ENCODE data around the gene PML. TPM values are rescaled to one million over a fixed set of nuclear protein-coding genes. Genes with fewer than 3 reads are reported as not detected.

The PML gene
- total RNA-seq, 1 experiment from 2014 or later = 24.6 TPM

DNA sequence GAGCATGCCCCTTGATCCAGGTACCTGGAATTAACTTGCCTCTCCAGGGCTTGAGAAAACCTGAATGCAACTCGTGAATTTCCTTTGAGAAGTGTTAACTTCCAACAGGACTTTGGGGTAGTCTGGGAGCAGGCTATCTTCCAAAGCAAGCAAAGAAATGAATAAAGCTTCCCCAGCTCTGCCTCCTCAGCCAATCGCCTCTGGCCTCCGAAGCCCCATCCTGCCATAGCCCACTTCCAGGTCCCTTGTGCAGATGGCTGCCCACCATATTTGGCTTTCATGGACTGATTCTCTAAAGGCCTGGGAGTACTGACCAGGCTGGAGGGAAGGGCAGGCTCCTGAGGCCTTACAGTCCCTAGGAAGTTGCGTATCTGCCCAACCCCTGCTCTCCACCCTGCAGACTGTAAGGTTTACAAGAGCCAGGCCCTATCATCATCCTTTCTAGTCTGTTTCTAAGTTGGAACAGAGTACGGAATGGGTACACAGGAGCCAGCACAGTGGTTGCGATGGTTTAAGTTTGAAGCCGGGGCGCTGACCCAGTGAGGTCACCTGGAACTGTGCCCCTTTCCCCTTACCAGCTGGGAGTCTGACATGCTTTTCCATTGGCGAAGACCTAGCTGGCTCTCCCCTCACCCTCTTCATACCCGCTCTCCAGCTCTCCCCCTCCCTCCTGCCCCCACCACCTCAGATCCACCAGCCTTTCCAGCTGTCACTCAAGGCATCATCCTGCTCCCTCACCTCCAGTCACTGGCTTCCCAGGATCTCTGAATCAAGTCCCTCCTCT is 1.1 kb upstream of the PML start:
- no peak overlapping the region for H3K14ac ChIP-seq (ENCODE audit: insufficient read depth, low read length)
- no peaks in the 10 kb centered on the region for H3K4me1 ChIP-seq (ENCODE audit: insufficient read depth, low read length)
- no peaks in the 10 kb centered on the region for H3K9me3 ChIP-seq (ENCODE audit: control insufficient read depth, low read depth, low read length)
- H2BK5ac ChIP-seq (ENCODE audit: insufficient read length, low read length) = no peak overlapping the region
- H3K27me3 ChIP-seq (ENCODE audit: insufficient read depth, low read length) = no peaks in the 10 kb centered on the region
- Mint-ChIP-seq H3K27me3 (ENCODE audit: low read depth) (peaks cover 16% of the 10 kb centered on the region), H3K36me3 (ENCODE audit: insufficient read depth in 1 of 3, low read depth in 3 of 3) (peaks cover 0 to 3% (median 3%) of the 10 kb centered on the region in 3 experiments; a peak in 4 of 7 replicates), H3K4me3 (peak overlapping the region; percentile 90 to 93), H3K9me3 (no peaks in the 10 kb centered on the region; a peak in 1 of 5 replicates), H3K4me1 (peaks cover 21 to 28% of the 10 kb centered on the region in 2 experiments), H3K27ac (no peak overlapping the region)
- H4K5ac ChIP-seq (ENCODE audit: insufficient read length, low read depth, low read length) = no peak overlapping the region
- TF ChIP-seq, protein P1, sequence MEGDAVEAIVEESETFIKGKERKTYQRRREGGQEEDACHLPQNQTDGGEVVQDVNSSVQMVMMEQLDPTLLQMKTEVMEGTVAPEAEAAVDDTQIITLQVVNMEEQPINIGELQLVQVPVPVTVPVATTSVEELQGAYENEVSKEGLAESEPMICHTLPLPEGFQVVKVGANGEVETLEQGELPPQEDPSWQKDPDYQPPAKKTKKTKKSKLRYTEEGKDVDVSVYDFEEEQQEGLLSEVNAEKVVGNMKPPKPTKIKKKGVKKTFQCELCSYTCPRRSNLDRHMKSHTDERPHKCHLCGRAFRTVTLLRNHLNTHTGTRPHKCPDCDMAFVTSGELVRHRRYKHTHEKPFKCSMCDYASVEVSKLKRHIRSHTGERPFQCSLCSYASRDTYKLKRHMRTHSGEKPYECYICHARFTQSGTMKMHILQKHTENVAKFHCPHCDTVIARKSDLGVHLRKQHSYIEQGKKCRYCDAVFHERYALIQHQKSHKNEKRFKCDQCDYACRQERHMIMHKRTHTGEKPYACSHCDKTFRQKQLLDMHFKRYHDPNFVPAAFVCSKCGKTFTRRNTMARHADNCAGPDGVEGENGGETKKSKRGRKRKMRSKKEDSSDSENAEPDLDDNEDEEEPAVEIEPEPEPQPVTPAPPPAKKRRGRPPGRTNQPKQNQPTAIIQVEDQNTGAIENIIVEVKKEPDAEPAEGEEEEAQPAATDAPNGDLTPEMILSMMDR (conservative IDR thresholded peaks at IDR 0.05) = no peak
- no peak overlapping the region for H2BK15ac ChIP-seq (ENCODE audit: low read depth, low read length)
- no peak overlapping the region for H2BK12ac ChIP-seq (ENCODE audit: insufficient read length, low read depth, low read length)
- no peak overlapping the region for H3K56ac ChIP-seq (ENCODE audit: insufficient read length, low read depth, low read length)
- H2BK120ac ChIP-seq (ENCODE audit: low read depth, low read length, poor library complexity, severe bottlenecking) = no peak overlapping the region
- no peaks in the 10 kb centered on the region; the same call in 1 of the 2 replicates for H3K79me2 ChIP-seq (ENCODE audit: insufficient read depth, low read length)
- no peak overlapping the region for H2BK20ac ChIP-seq (ENCODE audit: low read depth, low read length, poor library complexity, severe bottlenecking)
- no peak overlapping the region for H3K23ac ChIP-seq (ENCODE audit: insufficient read length, low read depth, low read length)
- no peak overlapping the region for H3K4ac ChIP-seq (ENCODE audit: low read depth, low read length)
- peaks cover 3% of the 10 kb centered on the region for H3K79me1 ChIP-seq (ENCODE audit: insufficient read depth, low read depth, low read length, poor library complexity, severe bottlenecking)
- no peak for DNase-seq
- no peak overlapping the region for H3K27ac ChIP-seq (ENCODE audit: insufficient read length, low read depth, low read length)
- H3K9ac ChIP-seq (ENCODE audit: extremely low read depth, insufficient read length, low read length) = no peak overlapping the region
- H2AK5ac ChIP-seq (ENCODE audit: insufficient read length, low read length) = no peak overlapping the region
- H4K8ac ChIP-seq (replicated peaks; ENCODE audit: insufficient read length, low read depth, low read length) = no peak overlapping the region
- no peak overlapping the region for H2AFZ ChIP-seq (ENCODE audit: low read length)
- no peak overlapping the region for H4K91ac ChIP-seq (ENCODE audit: insufficient read length, low read depth, low read length)
- H3T11ph ChIP-seq (ENCODE audit: low read length) = no peak overlapping the region
- peak overlapping the region; percentile 48 for H3K4me2 ChIP-seq (ENCODE audit: insufficient read depth, insufficient read length, low read length)
- H4K20me1 ChIP-seq (ENCODE audit: control insufficient read depth, insufficient read depth, insufficient read length) = no peaks in the 10 kb centered on the region
- WGBS (ENCODE audit: extremely low coverage, insufficient read length, low lambda C conversion rate) = no CpG with 5 or more reads among the region's 10 CpGs
- no peak overlapping the region for H3K18ac ChIP-seq (ENCODE audit: insufficient read length, low read depth, low read length)
- H3K23me2 ChIP-seq (ENCODE audit: insufficient read length, low read depth, low read length, poor library complexity, severe bottlenecking) = peaks cover 11% of the 10 kb centered on the region

Data from H9 (cell line).